Ovary (tissue), 9 donors: ENCODE data around the gene SLIT3. TPM values are rescaled to one million over a fixed set of nuclear protein-coding genes. Genes with fewer than 3 reads are reported as not detected.

Experiments used
- DNase-seq, 5 donors: peaks; one replicate each; pipeline ENCODE4 v3.0.0-alpha.2; 2019 to 2020
- H3K27ac ChIP-seq, 2 donors: fragments of 200-600 bp; one replicate each; pipeline versions ENCODE4 v1.5.1 to v1.8.0; 2019 to 2022
- H3K27me3 ChIP-seq: fragments of 200-600 bp; one replicate; pipeline ENCODE4 v1.8.0; 2022
- H3K36me3 ChIP-seq: fragments of 200-600 bp; sonication (generic); one replicate; pipeline ENCODE4 v1.5.1; 2019
- H3K4me1 ChIP-seq: one replicate; pipeline ENCODE4 v1.8.1; 2013; ENCODE audit warnings: mild to moderate bottlenecking, moderate library complexity; ENCODE audit not compliant: insufficient read depth
- H3K4me3 ChIP-seq: fragments of 200-600 bp; sonication (generic); one replicate; pipeline ENCODE4 v1.5.1; 2017
- H3K9me3 ChIP-seq, 2 donors: fragments of 200-600 bp in 1 of 2; sonication (generic) in 1 of 2; one replicate each; pipeline versions ENCODE4 v1.5.1 to v1.8.1; 2013 to 2019; ENCODE audit warnings: mild to moderate bottlenecking in 1 of 2, moderate library complexity in 1 of 2
- EP300 ChIP-seq: sonication (generic); formaldehyde crosslinking; IDR thresholded peaks from one replicate; pipeline ENCODE4 v1.6.1; 2017; ENCODE audit warnings: antibody characterized with exemption
- POLR2A ChIP-seq: fragments of 450-650 bp; IDR thresholded peaks from one replicate; pipeline ENCODE4 v1.6.1; 2017; ENCODE audit warnings: antibody characterized with exemption, mild to moderate bottlenecking, moderate library complexity
- WGBS, 3 donors: extraction: QIAGEN DNeasy Blood & Tissue Kit in 1 of 3; methylation state at CpG; one replicate each; pipeline versions ENCODE4 v1.1.5 to v1.1.7; 2013 to 2017; 5-methylcytosine and 5-hydroxymethylcytosine counted together
- intact Hi-C, 4 donors: fragments of 100-400 bp; cut with DNase I; formaldehyde crosslinking; loops; one replicate each; pipeline versions ENCODE4 v1.11.0 to v1.15.1; 2022 to 2023
- polyA plus RNA-seq, 2 donors: library from polyadenylated mRNA; stranded (reverse); fragments of 200-250 nt in 1 of 2; fragments of 350-450 nt in 1 of 2; fragmentation: Illumina TruSeq in 1 of 2; extraction: RNeasy Lipid Tissue Mini Kit (QIAGEN cat#74804) in 1 of 2; gene quantifications; one replicate each; pipeline ENCODE4 v1.2.3, GENCODE V29; 2013 to 2014
- total RNA-seq, 7 donors: library from RNA; depleted of rRNA in 2 of 7; stranded (reverse); fragments of >200 nt in 2 of 7; fragmentation: NEBNext Ultra II Directional in 3 of 7; extraction: Animal tissue kit (Norgen Biotek cat#: 25700) in 3 of 7; gene quantifications; one replicate each; pipeline versions ENCODE4 v1.1.0 to v1.2.4, GENCODE V29; 2016 to 2023
- TF ChIP-seq, protein P1 (sequence below), 3 donors: fragments of 450-650 bp in 2 of 3; fragments of 200-600 bp in 1 of 3; IDR thresholded peaks; one replicate each; pipeline versions ENCODE4 v1.5.1 to v1.8.0; 2016 to 2022; ENCODE audit warnings: antibody characterized with exemption in 3 of 3, mild to moderate bottlenecking in 1 of 3
- donor health status: DM: no; HTN: no; CAD: no; lungs with moderate emphysema.
- donor health status: DM: no; HTN: no; CAD: no.
- donor health status: Bipolar disorder and iron deficiency.
- donor health status: DM: yes; HTN: yes; CAD: no.
- donor health status: DM: no; HTN: no; CAD: no.
- donor health status: DM: yes; HTN: yes; CAD: no.

Gene SLIT3
- total and polyA plus RNA-seq, 9 donors: 10.3 to 106 (median 24.4) TPM

DNA sequence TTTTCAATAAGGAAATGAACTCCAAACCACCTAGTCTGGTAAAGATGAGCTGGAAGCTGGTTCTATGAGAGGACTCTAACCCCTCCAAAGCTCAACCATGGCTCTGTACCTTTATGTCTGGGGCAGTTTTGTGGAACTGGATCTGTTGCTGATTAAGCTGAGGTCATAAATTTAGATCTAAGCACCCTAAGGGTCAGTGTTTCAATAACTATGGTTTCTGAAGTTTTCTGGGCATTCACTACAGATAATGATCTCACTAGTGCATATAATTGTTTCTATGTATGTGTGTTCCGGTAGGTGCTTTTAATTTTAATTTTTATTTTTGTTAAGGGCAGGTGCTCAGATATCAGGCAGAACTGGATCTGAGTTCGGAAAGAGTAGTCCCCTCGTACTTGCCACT lies 463.1 kb downstream of the SLIT3 start:
- no peak for DNase-seq
- Histone ChIP-seq H3K27me3 (no peaks in the 10 kb centered on the region), H3K4me1 (no peaks in the 10 kb centered on the region), H3K9me3 (no peaks in the 10 kb centered on the region), H3K4me3 (no peak overlapping the region), H3K27ac (no peak overlapping the region), H3K36me3 (no peaks in the 10 kb centered on the region)
- TF ChIP-seq, protein P1, sequence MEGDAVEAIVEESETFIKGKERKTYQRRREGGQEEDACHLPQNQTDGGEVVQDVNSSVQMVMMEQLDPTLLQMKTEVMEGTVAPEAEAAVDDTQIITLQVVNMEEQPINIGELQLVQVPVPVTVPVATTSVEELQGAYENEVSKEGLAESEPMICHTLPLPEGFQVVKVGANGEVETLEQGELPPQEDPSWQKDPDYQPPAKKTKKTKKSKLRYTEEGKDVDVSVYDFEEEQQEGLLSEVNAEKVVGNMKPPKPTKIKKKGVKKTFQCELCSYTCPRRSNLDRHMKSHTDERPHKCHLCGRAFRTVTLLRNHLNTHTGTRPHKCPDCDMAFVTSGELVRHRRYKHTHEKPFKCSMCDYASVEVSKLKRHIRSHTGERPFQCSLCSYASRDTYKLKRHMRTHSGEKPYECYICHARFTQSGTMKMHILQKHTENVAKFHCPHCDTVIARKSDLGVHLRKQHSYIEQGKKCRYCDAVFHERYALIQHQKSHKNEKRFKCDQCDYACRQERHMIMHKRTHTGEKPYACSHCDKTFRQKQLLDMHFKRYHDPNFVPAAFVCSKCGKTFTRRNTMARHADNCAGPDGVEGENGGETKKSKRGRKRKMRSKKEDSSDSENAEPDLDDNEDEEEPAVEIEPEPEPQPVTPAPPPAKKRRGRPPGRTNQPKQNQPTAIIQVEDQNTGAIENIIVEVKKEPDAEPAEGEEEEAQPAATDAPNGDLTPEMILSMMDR (IDR thresholded peaks at IDR 0.05): no peak
- TF ChIP-seq EP300: no peak
- TF ChIP-seq POLR2A: no peak
- intact Hi-C loops: no loop called here
- WGBS, 3 donors: 71 to 92% (median 79%) methylated on average over 3 of the region's 3 CpGs

DNA sequence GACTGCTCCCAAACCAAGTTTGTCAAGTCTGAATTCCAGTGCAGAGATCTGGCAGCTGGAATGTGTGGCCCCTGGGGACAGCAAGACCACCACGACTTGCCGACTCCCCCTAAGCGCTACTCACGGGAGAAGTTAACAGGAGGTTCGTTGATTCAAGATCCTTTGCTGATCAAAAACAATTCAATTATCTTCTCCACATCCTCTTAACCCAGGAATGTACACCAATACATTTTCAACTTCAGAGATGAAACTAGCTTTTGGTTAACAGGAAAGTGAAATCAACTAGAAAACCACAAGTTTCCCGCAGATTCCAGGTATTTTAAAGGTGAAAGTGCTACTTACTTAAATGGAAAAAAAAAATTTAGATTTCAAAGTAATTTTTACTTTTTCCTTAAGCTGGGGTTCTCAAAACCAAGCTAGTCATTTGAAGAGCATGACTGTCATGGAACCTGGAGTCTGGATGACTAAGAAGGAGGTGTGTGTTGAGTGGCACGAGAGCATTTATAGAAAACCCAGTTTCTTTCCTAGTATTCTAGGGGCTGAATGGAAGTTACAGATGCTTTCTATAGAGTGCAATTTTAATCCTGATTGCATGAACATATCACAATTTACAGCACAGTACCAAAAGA lies 464.2 kb downstream of the SLIT3 start:
- no peaks in the 10 kb centered on the region for H3K9me3 ChIP-seq
- intact Hi-C loops: no loop called here
- no peaks in the 10 kb centered on the region for H3K27me3 ChIP-seq
- no peaks in the 10 kb centered on the region for H3K4me1 ChIP-seq
- DNase-seq: no peak
- TF ChIP-seq, protein P1 (IDR thresholded peaks at IDR 0.05): no peak
- no peak for TF ChIP-seq EP300
- no peak for TF ChIP-seq POLR2A
- no peak overlapping the region for H3K27ac ChIP-seq
- no peaks in the 10 kb centered on the region for H3K36me3 ChIP-seq
- WGBS, 3 donors: 59 to 68% (median 66%) methylated on average over 7 of the region's 7 CpGs
- H3K4me3 ChIP-seq: no peak overlapping the region

DNA sequence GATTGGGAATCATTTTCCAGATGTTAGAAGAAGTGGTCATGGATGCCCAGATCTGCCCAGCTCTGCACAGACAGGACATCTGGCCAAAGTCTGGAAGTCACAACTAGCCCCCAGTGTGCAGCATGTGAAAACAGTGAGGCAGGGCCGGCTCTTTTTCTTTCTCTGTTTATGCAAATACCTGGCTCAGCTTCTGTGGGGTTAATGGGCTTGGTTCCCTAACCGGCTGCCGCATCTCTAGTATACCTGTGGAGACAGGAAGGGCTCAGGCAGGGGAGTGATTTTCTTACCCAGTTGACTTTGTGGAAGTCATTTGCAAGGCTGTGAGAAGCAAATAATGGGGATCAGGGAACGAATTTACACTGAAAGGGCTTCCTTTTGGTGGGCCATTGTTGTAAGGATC lies 467.0 kb downstream of the SLIT3 start:
- intact Hi-C loops: no loop called here
- no peak overlapping the region for H3K27ac ChIP-seq
- H3K27me3 ChIP-seq: no peaks in the 10 kb centered on the region
- DNase-seq: no peak
- no peaks in the 10 kb centered on the region for H3K4me1 ChIP-seq
- H3K36me3 ChIP-seq: no peaks in the 10 kb centered on the region
- no peak overlapping the region for H3K4me3 ChIP-seq
- WGBS, 3 donors: 74 to 82% (median 79%) methylated on average over 4 of the region's 4 CpGs
- TF ChIP-seq, protein P1 (IDR thresholded peaks at IDR 0.05): no peak
- TF ChIP-seq POLR2A (no peak), EP300 (no peak)
- no peaks in the 10 kb centered on the region for H3K9me3 ChIP-seq

DNA sequence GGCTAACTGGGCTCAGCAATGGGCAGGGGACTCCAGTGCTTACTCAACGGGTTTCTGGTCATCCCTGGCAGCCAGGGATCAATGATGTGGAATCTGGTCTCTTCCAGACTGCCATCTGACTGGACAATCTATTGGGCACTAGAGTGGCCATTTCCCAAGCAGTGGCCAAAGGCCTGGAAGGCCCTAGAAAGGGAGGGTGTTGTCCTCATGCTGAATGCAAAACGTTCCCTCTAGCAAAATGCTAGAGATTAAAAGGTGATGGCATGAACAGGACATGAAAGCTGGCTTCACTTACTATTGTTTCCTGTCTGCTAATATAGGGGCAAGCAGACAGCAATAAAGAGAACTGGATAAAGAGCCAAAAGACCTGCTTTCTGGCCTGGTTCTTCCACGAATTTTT lies 467.6 kb downstream of the SLIT3 start:
- H3K36me3 ChIP-seq: no peaks in the 10 kb centered on the region
- TF ChIP-seq EP300 (no peak), POLR2A (no peak)
- TF ChIP-seq, protein P1 (IDR thresholded peaks at IDR 0.05): no peak
- 39 to 51% (median 41%) methylated on average over 3 of the region's 3 CpGs for WGBS, 3 donors

More for the DNA sequence above, 467.6 kb downstream of the SLIT3 start:
- Histone ChIP-seq H3K9me3 (no peaks in the 10 kb centered on the region), H3K27ac (no peak overlapping the region), H3K27me3 (no peaks in the 10 kb centered on the region), H3K4me3 (no peak overlapping the region), H3K4me1 (no peaks in the 10 kb centered on the region)
- DNase-seq: no peak
- intact Hi-C loops: no loop called here
